Prostate gland (tissue), 2 donors: ENCODE results near the gene POLR2M. TPM values are rescaled to one million over a fixed set of nuclear protein-coding genes. Genes with fewer than 3 reads are reported as not detected.

Experiments
- DNase-seq: peaks from one replicate; pipeline ENCODE4 v3.0.0-alpha.2; 2019; ENCODE audit warnings: low spot score
- H3K27ac ChIP-seq, 2 donors: fragments of 200-600 bp; sonication (generic); 2 replicates each; pipeline ENCODE4 v1.5.1; 2017 to 2019
- H3K27me3 ChIP-seq: fragments of 200-600 bp; sonication (generic); replicated peaks from 2 replicates; pipeline ENCODE4 v1.5.1; 2019; ENCODE audit not compliant: insufficient read depth
- H3K36me3 ChIP-seq, 2 donors: fragments of 200-600 bp; sonication (generic); 1 replicate in 1 of 2; 2 replicates in 1 of 2; pipeline versions ENCODE4 v1.5.1 to v1.8.1; 2017 to 2019
- H3K4me1 ChIP-seq: fragments of 200-600 bp; sonication (generic); replicated peaks from 2 replicates; pipeline ENCODE4 v1.5.1; 2019
- H3K4me3 ChIP-seq, 2 donors: fragments of 200-600 bp; sonication (generic); 2 replicates each; pipeline ENCODE4 v1.5.1; 2017 to 2019
- H3K9me3 ChIP-seq: fragments of 200-600 bp; sonication (generic); 2 replicates; pipeline ENCODE4 v1.5.1; 2017
- CTCF ChIP-seq, 4 experiments: fragments of 200-600 bp in 2 of 4; fragments of 450-650 bp in 2 of 4; sonication (generic) in 2 of 4; IDR thresholded peaks; 1 replicate in 3 of 4; 2 replicates in 1 of 4; pipeline ENCODE4 v1.5.1; 2016 to 2019; ENCODE audit warnings: antibody characterized with exemption in 4 of 4, mild to moderate bottlenecking in 2 of 4, moderate library complexity in 2 of 4
- POLR2A ChIP-seq: fragments of 450-650 bp; IDR thresholded peaks from one replicate; pipeline ENCODE4 v1.6.1; 2016; ENCODE audit warnings: antibody characterized with exemption, mild to moderate bottlenecking
- POLR2AphosphoS5 ChIP-seq: sonication (generic); formaldehyde crosslinking; IDR thresholded peaks from one replicate; pipeline ENCODE4 v1.6.1; 2017; ENCODE audit warnings: antibody characterized with exemption
- WGBS: methylation state at CpG from one replicate; pipeline ENCODE4 v1.1.5; 2018; 5-methylcytosine and 5-hydroxymethylcytosine counted together
- intact Hi-C: fragments of 100-400 bp; cut with DNase I; formaldehyde crosslinking; loops from one replicate; pipeline ENCODE4 v1.14.2; 2022
- total RNA-seq, 2 donors: library from RNA; depleted of rRNA; stranded (reverse); fragments of >200 nt; gene quantifications; one replicate each; pipeline ENCODE4 v1.1.0, GENCODE V29; 2016

The POLR2M gene
- total RNA-seq, 2 donors from 2014 or later = 148 to 172 TPM

- WGBS = 97% methylated on average over 4 of the region's 4 CpGs
- no peaks in the 10 kb centered on the region for H3K36me3 ChIP-seq
- H3K4me1 ChIP-seq = no peaks in the 10 kb centered on the region
- no peaks in the 10 kb centered on the region for H3K27me3 ChIP-seq
- intact Hi-C loops = no loop called here
- no peak overlapping the region for H3K27ac ChIP-seq
- H3K4me3 ChIP-seq = no peak overlapping the region
- no peaks in the 10 kb centered on the region for H3K9me3 ChIP-seq
- TF ChIP-seq CTCF (IDR thresholded peaks at IDR 0.05) (no peak), POLR2A (no peak), POLR2AphosphoS5 (no peak)
- no peak for DNase-seq
Measured at GRCh38 chr15:57697588-57697987, 8.9 kb upstream of the POLR2M start.

- no peak overlapping the region for H3K27ac ChIP-seq
- H3K27me3 ChIP-seq = no peaks in the 10 kb centered on the region
Measured at GRCh38 chr15:57698243-57698642, 8.3 kb upstream of the POLR2M start.

GRCh38 chr15:57698991-57699390 lies 7.5 kb upstream of the POLR2M start:
- Histone ChIP-seq H3K27me3 (no peaks in the 10 kb centered on the region), H3K36me3 (no peaks in the 10 kb centered on the region), H3K4me1 (no peaks in the 10 kb centered on the region), H3K27ac (no peak overlapping the region), H3K9me3 (no peaks in the 10 kb centered on the region), H3K4me3 (no peak overlapping the region)
- no peak for DNase-seq
- TF ChIP-seq CTCF (IDR thresholded peaks at IDR 0.05) = no peak
- TF ChIP-seq POLR2AphosphoS5 = no peak
- no peak for TF ChIP-seq POLR2A
- intact Hi-C loops = no loop called here
- WGBS = 43% methylated on average over 4 of the region's 4 CpGs

More at GRCh38 chr15:57698243-57698642, 8.3 kb upstream of the POLR2M start:
- Histone ChIP-seq H3K4me3 (no peak overlapping the region), H3K4me1 (no peaks in the 10 kb centered on the region), H3K36me3 (no peaks in the 10 kb centered on the region), H3K9me3 (no peaks in the 10 kb centered on the region)
- TF ChIP-seq POLR2A = no peak
- no peak for TF ChIP-seq CTCF (IDR thresholded peaks at IDR 0.05)
- TF ChIP-seq POLR2AphosphoS5 = no peak
- no peak for DNase-seq
- intact Hi-C loops = no loop called here

GRCh38 chr15:57703387-57703786 lies 3.1 kb upstream of the POLR2M start:
- WGBS = 5% methylated on average over 2 of the region's 2 CpGs
- H3K4me3 ChIP-seq = no peak overlapping the region
- H3K9me3 ChIP-seq = no peaks in the 10 kb centered on the region
- peak; percentile 36 for DNase-seq
- intact Hi-C loops = no loop called here
- TF ChIP-seq POLR2AphosphoS5 = no peak
- no peak for TF ChIP-seq POLR2A
- no peak for TF ChIP-seq CTCF (IDR thresholded peaks at IDR 0.05)
- H3K27me3 ChIP-seq = no peaks in the 10 kb centered on the region
- H3K36me3 ChIP-seq = no peaks in the 10 kb centered on the region
- peak overlapping the region in 1 of 2 donors; percentile 3 for H3K27ac ChIP-seq
- H3K4me1 ChIP-seq = no peaks in the 10 kb centered on the region

- Histone ChIP-seq H3K36me3 (no peaks in the 10 kb centered on the region), H3K4me1 (no peaks in the 10 kb centered on the region), H3K4me3 (no peak overlapping the region), H3K9me3 (no peaks in the 10 kb centered on the region), H3K27ac (no peak overlapping the region), H3K27me3 (no peaks in the 10 kb centered on the region)
- intact Hi-C loops = no loop called here
- 92% methylated on average over 3 of the region's 3 CpGs for WGBS
- no peak for DNase-seq
- TF ChIP-seq POLR2AphosphoS5 = no peak
- no peak for TF ChIP-seq POLR2A
- TF ChIP-seq CTCF (IDR thresholded peaks at IDR 0.05) = no peak
Measured at GRCh38 chr15:57704441-57704840, 2.1 kb upstream of the POLR2M start.
